Measurements from ENCODE around the gene MTM1.

- TF ChIP-seq CTCF (IDR thresholded peaks at IDR 0.05) = no peak
- no peak for TF ChIP-seq EZH2phosphoT487 (IDR thresholded peaks at IDR 0.05)
Observed at GRCh38 chrX:150655788-150656187, 87.4 kb downstream of the MTM1 start.
